Coronary artery (tissue), 2 donors: ENCODE measurements around the gene SOX5.
"Not testable (repeated sequence)": the region's sequence is repeated elsewhere in the genome, so short reads cannot be mapped to it uniquely, and the experiment has no call there.

ENCODE experiments used
- DNase-seq: peaks from one replicate; pipeline ENCODE4 v3.0.0-alpha.2; 2017; ENCODE audit warnings: low spot score
- H3K27ac ChIP-seq, 2 donors: fragments of 200-600 bp; sonication (generic); one replicate each; pipeline ENCODE4 v1.5.1; 2016 to 2019
- H3K4me3 ChIP-seq: fragments of 200-600 bp; sonication (generic); 2 replicates; pipeline ENCODE4 v1.5.1; 2016; ENCODE audit warnings: mild to moderate bottlenecking, moderate library complexity
- CTCF ChIP-seq: fragments of 200-600 bp; sonication (generic); IDR thresholded peaks from one replicate; pipeline ENCODE4 v1.5.1; 2019; ENCODE audit warnings: antibody characterized with exemption

Gene SOX5

GRCh38 chr12:23851602-23852001, 97.9 kb downstream of the SOX5 start:
- no peak for DNase-seq
- no peak for TF ChIP-seq CTCF
- no peak overlapping the region for H3K27ac ChIP-seq
- no peak overlapping the region for H3K4me3 ChIP-seq

GRCh38 chr12:23847857-23848256, 101.6 kb downstream of the SOX5 start:
- Histone ChIP-seq H3K27ac (no peak overlapping the region), H3K4me3 (no peak overlapping the region)
- no peak for TF ChIP-seq CTCF
- no peak for DNase-seq

GRCh38 chr12:23843958-23844357, 105.5 kb downstream of the SOX5 start:
- no peak for DNase-seq
- H3K27ac ChIP-seq = no peak overlapping the region
- TF ChIP-seq CTCF = no peak
- H3K4me3 ChIP-seq = no peak overlapping the region

- H3K4me3 ChIP-seq = no peak overlapping the region
- DNase-seq = no peak
- H3K27ac ChIP-seq = no peak overlapping the region
- no peak for TF ChIP-seq CTCF
Observed at GRCh38 chr12:23834076-23834475, 115.4 kb downstream of the SOX5 start.

- no peak for DNase-seq
- Histone ChIP-seq H3K27ac (no peak overlapping the region), H3K4me3 (no peak overlapping the region)
- TF ChIP-seq CTCF = no peak
Observed at GRCh38 chr12:23831739-23832138, 117.7 kb downstream of the SOX5 start.

- Histone ChIP-seq H3K27ac (no peak overlapping the region), H3K4me3 (no peak overlapping the region)
- no peak for TF ChIP-seq CTCF
- no peak for DNase-seq
Observed at GRCh38 chr12:23830210-23830609, 119.3 kb downstream of the SOX5 start.

GRCh38 chr12:23827353-23827752, 122.1 kb downstream of the SOX5 start:
- no peak overlapping the region for H3K27ac ChIP-seq
- no peak for TF ChIP-seq CTCF
- DNase-seq = no peak
- H3K4me3 ChIP-seq = no peak overlapping the region

- H3K4me3 ChIP-seq, DNase-seq, H3K27ac ChIP-seq: not testable (repeated sequence)
Observed at GRCh38 chr12:23825124-23825523, 124.3 kb downstream of the SOX5 start.
